ENCODE data around the gene RTTN. TPM values are rescaled to one million over a fixed set of nuclear protein-coding genes. Genes with fewer than 3 reads are reported as not detected.

The RTTN gene
- total RNA-seq, 1 donor from 2014 or later, result 52.4 TPM

GRCh38 chr18:70219688-70220087 lies 14.2 kb upstream of the RTTN start:
- TF ChIP-seq EZH2 (IDR thresholded peaks at IDR 0.05), result no peak
- TF ChIP-seq CTCF (IDR thresholded peaks at IDR 0.05), result no peak
- no peak for TF ChIP-seq EZH2phosphoT487 (IDR thresholded peaks at IDR 0.05)
- no peak overlapping the region for H3K27ac ChIP-seq
- no peak overlapping the region for H3K27ac Mint-ChIP-seq
- DNase-seq (ENCODE audit: low spot score), result no peak
- peaks cover 14% of the 10 kb centered on the region for H3K4me1 ChIP-seq
- no peaks in the 10 kb centered on the region for H3K9me3 ChIP-seq (ENCODE audit: low read depth)
- no peak overlapping the region for H3K4me2 ChIP-seq
- H3K36me3 ChIP-seq, result no peaks in the 10 kb centered on the region
- H3K36me3 Mint-ChIP-seq, result no peaks in the 10 kb centered on the region
- H3K27me3 Mint-ChIP-seq (ENCODE audit: insufficient read depth, low read depth), result peaks cover 4% of the 10 kb centered on the region
- H3F3A ChIP-seq (ENCODE audit: low read depth), result peaks cover 17% of the 10 kb centered on the region
- no peaks in the 10 kb centered on the region for H3K79me2 ChIP-seq (ENCODE audit: low read depth)
- no peak overlapping the region for H3K4me3 ChIP-seq
- peaks cover 4% of the 10 kb centered on the region for H3K9me3 Mint-ChIP-seq
- no peaks in the 10 kb centered on the region for H3K27me3 ChIP-seq
- H2AFZ ChIP-seq (replicated peaks), result no peak overlapping the region
- no peak overlapping the region for H3K9ac ChIP-seq
- H3K4me3 Mint-ChIP-seq, result no peak overlapping the region
- H4K20me1 ChIP-seq (ENCODE audit: low read depth), result no peaks in the 10 kb centered on the region
- peaks cover 14% of the 10 kb centered on the region for H3K4me1 Mint-ChIP-seq

GRCh38 chr18:70216788-70217187 lies 11.3 kb upstream of the RTTN start:
- Mint-ChIP-seq H3K27me3 (ENCODE audit: insufficient read depth, low read depth) (peaks cover 4% of the 10 kb centered on the region), H3K9me3 (peaks cover 4% of the 10 kb centered on the region), H3K4me3 (no peak overlapping the region), H3K4me1 (peaks cover 12% of the 10 kb centered on the region), H3K36me3 (no peaks in the 10 kb centered on the region), H3K27ac (no peak overlapping the region)
- no peak for DNase-seq (ENCODE audit: low spot score)
- Histone ChIP-seq H3K79me2 (ENCODE audit: low read depth) (no peaks in the 10 kb centered on the region), H3F3A (ENCODE audit: low read depth) (peaks cover 13% of the 10 kb centered on the region), H3K27me3 (no peaks in the 10 kb centered on the region), H3K4me1 (peaks cover 10% of the 10 kb centered on the region), H3K4me2 (no peak overlapping the region), H2AFZ (replicated peaks) (no peak overlapping the region), H3K9me3 (ENCODE audit: low read depth) (peaks cover 4% of the 10 kb centered on the region), H3K27ac (no peak overlapping the region), H3K4me3 (no peak overlapping the region), H4K20me1 (ENCODE audit: low read depth) (no peaks in the 10 kb centered on the region), H3K36me3 (no peaks in the 10 kb centered on the region), H3K9ac (no peak overlapping the region)
- TF ChIP-seq EZH2 (IDR thresholded peaks at IDR 0.05) (no peak), EZH2phosphoT487 (IDR thresholded peaks at IDR 0.05) (no peak), CTCF (IDR thresholded peaks at IDR 0.05) (no peak)

- H3K36me3 ChIP-seq, result no peaks in the 10 kb centered on the region
- H2AFZ ChIP-seq (replicated peaks), result peak overlapping the region; percentile 85
- H4K20me1 ChIP-seq (ENCODE audit: low read depth), result no peaks in the 10 kb centered on the region
- Mint-ChIP-seq H3K27me3 (ENCODE audit: insufficient read depth, low read depth) (peaks cover 7% of the 10 kb centered on the region), H3K4me1 (peaks cover 10% of the 10 kb centered on the region), H3K9me3 (no peaks in the 10 kb centered on the region), H3K36me3 (no peaks in the 10 kb centered on the region), H3K27ac (no peak overlapping the region), H3K4me3 (no peak overlapping the region)
- H3F3A ChIP-seq (ENCODE audit: low read depth), result peaks cover 17% of the 10 kb centered on the region
- peaks cover 15% of the 10 kb centered on the region for H3K4me1 ChIP-seq
- no peak overlapping the region for H3K4me2 ChIP-seq
- DNase-seq (ENCODE audit: low spot score), result peak; percentile 3
- no peak overlapping the region for H3K9ac ChIP-seq
- peaks cover 4% of the 10 kb centered on the region for H3K9me3 ChIP-seq (ENCODE audit: low read depth)
- H3K79me2 ChIP-seq (ENCODE audit: low read depth), result peaks cover 21% of the 10 kb centered on the region
- H3K27ac ChIP-seq, result no peak overlapping the region
- peaks cover 13% of the 10 kb centered on the region for H3K27me3 ChIP-seq
- H3K4me3 ChIP-seq, result no peak overlapping the region
- TF ChIP-seq CTCF (IDR thresholded peaks at IDR 0.05) (peak; percentile 9), EZH2phosphoT487 (IDR thresholded peaks at IDR 0.05) (no peak)
Measured at GRCh38 chr18:70207181-70207580, 1.7 kb upstream of the RTTN start.

Measured in neural progenitor cell (in vitro differentiated cells).